Measurements from ENCODE around the gene BEST1. TPM values are rescaled to one million over a fixed set of nuclear protein-coding genes. Genes with fewer than 3 reads are reported as not detected.
"Not testable (repeated sequence)": the region's sequence is repeated elsewhere in the genome, so short reads cannot be mapped to it uniquely, and the experiment has no call there.

BEST1 gene
- total RNA-seq, 1 donor from 2014 or later = 1.1 TPM

DNA sequence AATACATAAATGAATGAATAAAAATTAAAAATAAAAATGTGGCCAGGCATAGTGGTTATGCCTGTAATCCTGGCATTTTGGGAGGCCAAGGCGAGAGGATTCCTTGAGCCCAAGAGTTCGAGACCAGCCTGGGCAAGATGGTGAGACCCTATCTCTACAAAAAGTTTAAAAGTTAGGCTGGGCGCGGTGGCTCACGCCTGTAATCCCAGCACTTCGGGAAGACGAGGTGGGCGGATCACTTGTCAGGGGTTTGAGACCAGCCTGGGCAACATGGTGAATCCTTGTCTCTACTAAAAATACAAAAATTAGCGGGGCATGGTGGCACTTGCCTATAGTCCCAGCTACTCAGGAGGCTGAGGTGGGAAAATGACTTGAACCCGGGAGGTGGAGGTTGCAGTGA lies 9.7 kb upstream of the BEST1 start:
- intact Hi-C loops (cut with DNase I) = no loop called here
- no peak for DNase-seq (ENCODE audit: low spot score)

- intact Hi-C loops (cut with DNase I) = loop anchor here (5.0 kb wide), 1 partner anchor 137 kb away; no protein-coding TSS in a partner anchor
- no peak for DNase-seq (ENCODE audit: low spot score)
These were observed 5.0 kb upstream of the BEST1 start for GRCh38 chr11:61945191-61945590.

DNA sequence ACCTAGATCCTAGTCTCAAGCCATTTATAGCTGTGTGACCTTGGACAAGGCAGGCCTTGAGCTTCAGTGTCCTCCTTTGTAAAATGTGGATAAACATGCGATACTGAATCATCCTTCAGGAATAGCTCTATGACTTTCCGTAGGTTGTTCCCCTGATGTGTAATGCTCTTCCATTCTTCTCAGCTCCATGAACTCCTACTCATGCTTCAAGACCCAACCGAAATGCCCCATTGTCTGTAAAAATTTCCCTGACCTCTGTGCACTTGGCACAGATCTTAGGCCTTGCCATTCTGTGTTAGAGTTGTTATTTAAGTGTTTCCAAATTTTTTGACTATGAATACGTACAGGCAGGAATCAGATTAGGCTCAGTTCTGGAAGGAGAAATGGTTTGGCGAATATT lies 3.3 kb upstream of the BEST1 start:
- intact Hi-C loops (cut with DNase I) = loop anchor here (1.0 to 5.0 kb wide), 3 partner anchors 48 to 150 kb away; no protein-coding TSS in a partner anchor
- DNase-seq (ENCODE audit: low spot score) = no peak

DNA sequence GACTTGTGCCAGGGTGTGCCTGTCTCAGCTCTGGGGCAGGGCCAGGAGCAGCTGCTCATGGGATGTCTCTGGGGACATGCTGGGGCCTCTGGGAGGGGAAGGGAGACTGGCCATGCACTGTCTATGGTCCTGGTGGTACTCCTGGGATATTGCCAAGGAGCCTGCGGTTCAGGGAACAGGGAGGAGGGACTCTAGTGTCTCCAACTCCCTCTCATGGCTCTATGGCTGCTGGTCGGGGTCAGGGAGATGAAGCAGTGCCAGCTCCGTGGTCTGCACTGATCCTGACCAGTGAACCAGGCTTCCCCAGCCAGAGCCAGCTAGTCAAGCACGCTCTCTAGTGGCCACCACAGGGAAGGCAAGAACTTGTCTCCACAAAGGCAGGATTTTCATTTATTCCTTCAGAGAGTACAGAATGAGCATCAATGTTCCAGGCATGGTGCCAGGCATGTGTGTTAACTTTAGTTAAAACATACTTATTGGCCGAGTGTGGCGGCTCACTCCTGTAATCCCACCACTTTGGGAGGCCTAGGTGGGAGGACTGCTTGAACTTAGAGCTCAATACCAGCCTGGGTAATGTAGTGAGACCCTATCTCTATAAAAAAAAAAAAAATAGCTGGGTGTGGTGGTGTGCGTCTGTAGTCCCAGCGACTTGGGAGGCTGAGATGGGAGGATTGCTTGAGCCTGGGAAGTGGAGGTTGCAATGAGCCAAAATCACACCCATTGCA lies 2.5 kb upstream of the BEST1 start:
- intact Hi-C loops (cut with DNase I) = loop anchor here (1.0 to 5.0 kb wide), 4 partner anchors 49 to 150 kb away; no protein-coding TSS in a partner anchor
- peak; percentile 93 for DNase-seq (ENCODE audit: low spot score)

DNA sequence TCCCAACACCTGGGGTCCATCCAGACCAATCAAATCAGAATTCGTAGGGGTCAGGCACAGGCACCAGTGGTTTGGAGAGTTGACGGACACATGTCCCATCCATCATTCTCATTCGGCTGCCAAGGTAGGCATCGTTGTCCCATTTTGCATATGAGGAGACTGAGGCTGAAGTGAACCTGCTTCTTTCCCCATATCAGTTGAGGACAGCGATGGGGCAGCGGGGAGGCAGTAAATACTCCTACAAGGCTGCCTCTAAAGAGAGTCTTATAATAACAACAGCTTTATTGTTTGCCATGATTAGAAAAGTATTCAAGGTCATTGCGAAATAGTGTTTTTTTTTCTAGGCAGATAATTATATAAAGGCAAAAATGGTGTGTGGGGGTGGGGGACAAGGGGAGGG lies 1.6 kb upstream of the BEST1 start:
- DNase-seq (ENCODE audit: low spot score) = no peak
- intact Hi-C loops (cut with DNase I) = loop anchor here (2.0 to 5.0 kb wide), 2 partner anchors 78 to 134 kb away; no protein-coding TSS in a partner anchor

- DNase-seq (ENCODE audit: low spot score) = no peak
- intact Hi-C loops (cut with DNase I) = loop anchor here (2.0 to 10.0 kb wide), 3 partner anchors 79 to 133 kb away; no protein-coding TSS in a partner anchor
These were observed 749 bp upstream of the BEST1 start for GRCh38 chr11:61949169-61950034.

DNA sequence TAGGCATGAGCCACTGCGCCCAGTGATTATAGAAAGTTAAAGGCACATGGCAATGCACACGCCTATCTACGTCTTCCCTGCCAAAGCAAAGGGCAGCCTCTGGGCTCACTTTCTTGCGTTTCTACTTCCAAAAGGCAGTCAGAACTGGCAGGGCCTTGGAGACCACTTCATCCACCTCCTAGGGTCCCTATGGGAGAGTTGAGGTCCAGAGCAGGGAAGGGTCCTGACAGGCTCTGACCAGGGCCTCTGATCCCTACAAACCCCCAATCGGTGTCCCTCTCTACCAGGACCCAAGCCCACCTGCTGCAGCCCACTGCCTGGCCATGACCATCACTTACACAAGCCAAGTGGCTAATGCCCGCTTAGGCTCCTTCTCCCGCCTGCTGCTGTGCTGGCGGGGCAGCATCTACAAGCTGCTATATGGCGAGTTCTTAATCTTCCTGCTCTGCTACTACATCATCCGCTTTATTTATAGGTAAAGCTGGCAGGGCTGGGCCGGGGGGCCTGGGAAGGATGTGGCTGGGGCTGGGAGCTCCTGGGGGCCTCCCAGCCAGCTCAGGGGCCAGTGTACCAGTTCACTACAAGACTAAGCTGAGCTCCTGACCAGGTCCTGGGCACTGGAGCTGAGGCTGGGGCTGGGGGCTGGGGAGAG lies 1.5 kb downstream of the BEST1 start:
- DNase-seq (ENCODE audit: low spot score) = no peak
- intact Hi-C loops (cut with DNase I) = loop anchor here (10.0 kb wide), 1 partner anchor 103 kb away; no protein-coding TSS in a partner anchor

- DNase-seq (ENCODE audit: low spot score) = no peak
- intact Hi-C loops (cut with DNase I) = loop anchor here (10.0 kb wide), 1 partner anchor 102 kb away; no protein-coding TSS in a partner anchor
These were observed 2.7 kb downstream of the BEST1 start for GRCh38 chr11:61952882-61953281.

GRCh38 chr11:61953632-61954031 lies 3.5 kb downstream of the BEST1 start:
- DNase-seq (ENCODE audit: low spot score) = not testable (repeated sequence)
- intact Hi-C loops (cut with DNase I) = loop anchor here (10.0 kb wide), 1 partner anchor 101 kb away; no protein-coding TSS in a partner anchor

DNA sequence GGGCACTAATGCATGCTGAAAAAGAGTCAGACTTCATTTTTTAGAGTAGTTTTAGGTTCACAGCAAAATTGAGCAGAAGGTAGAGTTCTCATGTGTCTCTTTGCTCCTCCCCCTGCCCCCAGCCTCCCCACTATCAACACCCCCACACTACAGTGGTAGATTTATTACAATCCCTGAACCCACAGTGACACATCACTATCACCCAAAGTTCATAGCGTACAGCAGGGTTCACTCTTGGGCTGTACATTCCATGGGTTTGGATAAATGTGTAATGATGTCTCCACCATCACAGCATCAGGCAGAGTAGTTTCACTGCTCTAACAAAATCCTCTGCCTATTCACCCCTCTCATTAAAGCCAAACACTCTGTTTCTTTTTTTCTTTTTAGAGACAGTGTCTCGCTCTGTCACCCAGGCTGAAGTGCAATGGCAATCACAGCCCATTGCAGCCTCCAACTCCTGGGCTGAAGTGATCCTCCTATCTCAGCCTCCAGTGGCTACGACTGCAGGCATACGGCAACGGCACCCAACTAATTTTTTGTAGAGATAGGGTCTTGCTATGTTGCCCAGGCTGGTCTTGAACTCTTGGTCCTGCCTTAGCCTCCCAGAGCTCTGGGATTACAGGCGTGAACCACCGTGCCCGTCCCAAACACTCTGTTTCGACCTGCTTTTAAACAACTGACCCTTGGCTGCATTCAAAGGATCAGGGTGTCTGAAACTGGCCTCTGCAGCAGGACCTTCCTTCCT lies 4.1 kb downstream of the BEST1 start:
- no peak for DNase-seq (ENCODE audit: low spot score)
- intact Hi-C loops (cut with DNase I) = loop anchor here (10.0 kb wide), 1 partner anchor 101 kb away; no protein-coding TSS in a partner anchor

- DNase-seq (ENCODE audit: low spot score) = peak; percentile 93
- intact Hi-C loops (cut with DNase I) = loop anchor here (10.0 kb wide), 1 partner anchor 100 kb away; no protein-coding TSS in a partner anchor
These were observed 4.8 kb downstream of the BEST1 start for GRCh38 chr11:61954851-61955421.

DNA sequence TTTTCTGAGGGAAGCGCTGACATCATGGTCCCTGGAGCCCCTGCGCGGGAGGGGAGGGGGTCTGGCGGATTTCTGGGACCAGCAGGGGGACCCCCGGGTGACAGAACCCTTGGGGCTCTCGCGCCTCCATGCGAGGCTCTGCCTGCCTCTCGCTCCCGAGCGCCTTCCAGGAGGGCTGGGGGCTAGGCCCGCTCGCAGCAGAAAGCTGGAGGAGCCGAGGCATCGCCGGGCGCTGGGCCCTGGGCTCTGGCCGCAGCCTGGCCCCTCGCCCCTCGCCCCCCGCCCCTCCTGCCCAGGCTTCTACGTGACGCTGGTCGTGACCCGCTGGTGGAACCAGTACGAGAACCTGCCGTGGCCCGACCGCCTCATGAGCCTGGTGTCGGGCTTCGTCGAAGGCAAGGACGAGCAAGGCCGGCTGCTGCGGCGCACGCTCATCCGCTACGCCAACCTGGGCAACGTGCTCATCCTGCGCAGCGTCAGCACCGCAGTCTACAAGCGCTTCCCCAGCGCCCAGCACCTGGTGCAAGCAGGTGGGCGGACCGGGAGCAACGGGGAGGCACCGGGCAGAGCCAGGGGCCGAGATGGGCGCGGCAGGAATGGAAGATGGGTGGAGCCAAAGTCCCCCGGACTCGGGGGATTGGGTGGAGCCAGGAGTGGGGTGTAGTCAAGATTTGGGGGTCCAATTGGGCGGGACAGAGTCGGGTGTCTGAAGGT lies 5.4 kb downstream of the BEST1 start:
- intact Hi-C loops (cut with DNase I) = loop anchor here (10.0 kb wide), 1 partner anchor 99 kb away; no protein-coding TSS in a partner anchor
- DNase-seq (ENCODE audit: low spot score) = no peak

- intact Hi-C loops (cut with DNase I) = loop anchor here (10.0 kb wide), 1 partner anchor 98 kb away; no protein-coding TSS in a partner anchor
- DNase-seq (ENCODE audit: low spot score) = no peak
These were observed 6.3 kb downstream of the BEST1 start for GRCh38 chr11:61956191-61957020.

- DNase-seq (ENCODE audit: low spot score) = no peak
- intact Hi-C loops (cut with DNase I) = loop anchor here (10.0 kb wide), 1 partner anchor 98 kb away; no protein-coding TSS in a partner anchor
These were observed 7.0 kb downstream of the BEST1 start for GRCh38 chr11:61957021-61957770.

GRCh38 chr11:61958590-61958989 lies 8.4 kb downstream of the BEST1 start:
- intact Hi-C loops (cut with DNase I) = loop anchor here (10.0 kb wide), 1 partner anchor 96 kb away; no protein-coding TSS in a partner anchor
- peak; percentile 22 for DNase-seq (ENCODE audit: low spot score)

DNA sequence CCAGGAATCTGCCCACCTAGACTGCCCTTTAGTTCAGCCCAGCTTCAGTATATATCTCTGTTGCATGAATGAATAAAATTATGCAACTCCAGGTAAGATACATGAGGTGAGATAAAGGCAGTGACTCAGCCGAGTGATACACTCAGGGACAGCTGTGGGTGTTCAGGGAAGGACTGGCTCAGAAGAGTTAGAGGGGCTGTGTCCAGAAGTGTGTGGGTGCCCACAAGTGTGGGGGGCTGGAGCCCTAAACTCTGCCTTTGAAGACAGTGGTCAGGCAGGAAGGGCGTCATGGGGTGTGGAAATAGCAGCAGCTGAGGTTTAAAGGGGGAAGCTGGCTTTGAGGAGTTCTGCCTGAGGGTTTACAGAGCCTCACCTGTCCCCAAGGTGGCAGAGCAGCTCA lies 9.0 kb downstream of the BEST1 start:
- no peak for DNase-seq (ENCODE audit: low spot score)
- intact Hi-C loops (cut with DNase I) = loop anchor here (10.0 kb wide), 1 partner anchor 96 kb away; no protein-coding TSS in a partner anchor

Data from cardiac septum (tissue), 1 donor.